Stimulated activated CD8-positive, alpha-beta memory T cell treated with anti-CD3 and anti-CD28 coated beads, Interleukin-7, amount 100 ng/mL, for 24 hours (primary cell): ENCODE data around the gene OPTC.
"Not testable (repeated sequence)": the region's sequence is repeated elsewhere in the genome, so short reads cannot be mapped to it uniquely, and the experiment has no call there.

Source experiments
- DNase-seq: peaks from one replicate; pipeline ENCODE4 v3.0.0-alpha.2; 2020; ENCODE audit warnings: low read depth

Gene OPTC, protein sequence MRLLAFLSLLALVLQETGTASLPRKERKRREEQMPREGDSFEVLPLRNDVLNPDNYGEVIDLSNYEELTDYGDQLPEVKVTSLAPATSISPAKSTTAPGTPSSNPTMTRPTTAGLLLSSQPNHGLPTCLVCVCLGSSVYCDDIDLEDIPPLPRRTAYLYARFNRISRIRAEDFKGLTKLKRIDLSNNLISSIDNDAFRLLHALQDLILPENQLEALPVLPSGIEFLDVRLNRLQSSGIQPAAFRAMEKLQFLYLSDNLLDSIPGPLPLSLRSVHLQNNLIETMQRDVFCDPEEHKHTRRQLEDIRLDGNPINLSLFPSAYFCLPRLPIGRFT

GRCh38 chr1:203493901-203494300 is at the start of gene OPTC:
TSS of gene OPTC (plus strand) at chr1:203494153. CDS start at chr1:203496006, 1,853 bp downstream.
- DNase-seq: no peak

DNA sequence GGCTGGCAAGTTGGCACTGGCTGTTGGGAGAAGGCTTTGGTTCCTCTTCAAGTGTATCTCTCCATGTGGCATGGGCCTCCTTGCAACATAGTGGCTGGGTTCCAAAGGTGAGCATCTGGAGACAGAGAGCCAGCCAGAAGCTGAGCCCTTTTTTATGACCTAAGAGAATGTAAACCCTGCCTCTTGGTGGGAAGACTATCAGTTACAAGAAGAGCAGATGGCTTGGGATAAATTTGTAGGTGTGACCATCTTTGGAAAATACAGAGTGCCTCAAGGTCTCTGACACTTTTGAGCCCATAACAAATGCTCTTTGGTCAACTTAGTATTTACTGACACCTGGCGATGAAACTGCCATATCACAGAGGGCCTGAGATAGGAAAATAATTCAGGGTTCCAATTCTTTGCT is 49.8 kb upstream of the OPTC start:
- no peak for DNase-seq

GRCh38 chr1:203447151-203447550 is 46.8 kb upstream of the OPTC start:
- DNase-seq: no peak

DNA sequence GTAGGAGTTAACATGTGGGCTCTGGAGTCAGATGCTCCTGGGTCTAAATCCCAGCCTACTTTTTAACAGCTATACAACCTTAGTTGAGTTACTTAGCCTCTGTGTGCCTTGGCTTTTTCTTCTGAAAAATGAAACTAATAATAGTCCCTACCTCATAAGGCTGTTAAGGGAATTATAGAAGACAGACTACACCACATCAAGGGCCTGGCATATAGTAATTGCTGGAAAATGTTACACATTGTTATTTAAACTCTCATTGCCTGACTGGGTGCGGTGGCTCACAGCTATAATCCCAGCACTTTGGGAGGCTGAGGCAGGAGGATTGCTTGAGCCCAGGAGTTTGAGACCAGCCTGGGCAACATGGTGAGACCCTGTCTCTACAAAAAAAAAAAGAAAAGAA is 46.4 kb upstream of the OPTC start:
- not testable (repeated sequence) for DNase-seq

DNA sequence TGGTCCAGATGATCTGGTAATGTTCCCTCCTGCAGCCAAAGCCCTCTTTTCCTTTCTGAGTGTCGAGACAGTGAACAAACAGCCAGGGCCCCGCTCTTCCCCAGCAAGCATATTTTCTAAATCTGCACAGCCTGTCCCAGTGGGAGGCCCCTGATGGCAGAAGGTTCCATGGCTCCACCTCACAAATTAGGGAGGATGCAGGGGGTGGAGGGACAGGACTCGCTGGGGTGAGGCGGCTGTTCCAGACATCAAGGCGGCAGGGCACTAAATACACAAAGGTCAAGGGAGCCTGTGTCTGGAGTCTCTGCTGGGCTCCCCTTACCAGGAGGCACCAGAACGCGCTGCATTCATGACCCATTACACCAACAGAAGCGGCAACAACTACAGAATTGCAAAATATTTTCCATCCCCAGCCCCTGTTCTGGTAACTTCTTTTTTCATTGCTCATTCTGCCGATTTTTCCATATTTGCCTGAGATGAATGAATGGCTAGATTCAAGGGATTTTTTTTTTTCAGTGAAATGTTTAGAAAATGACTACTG is 45.4 kb upstream of the OPTC start:
- no peak for DNase-seq

DNA sequence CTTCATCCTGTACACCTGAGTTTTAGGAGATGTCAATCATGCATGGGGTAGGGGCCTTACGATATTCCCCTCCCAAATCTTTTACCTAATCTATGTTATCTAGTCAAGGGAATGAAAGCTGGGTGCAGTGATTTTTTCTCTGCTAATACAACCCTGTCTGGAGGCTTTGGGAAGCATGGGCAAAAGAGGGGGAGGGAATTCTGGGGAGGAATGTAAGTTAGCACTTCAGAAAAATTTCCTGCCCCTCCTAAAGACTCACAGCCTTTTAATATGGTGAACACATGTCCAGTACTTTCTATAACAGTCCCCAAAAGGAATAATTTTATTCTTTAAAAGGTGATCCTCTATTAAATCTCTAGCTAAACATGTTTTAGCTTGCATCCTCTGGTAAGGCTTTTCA is 44.0 kb upstream of the OPTC start:
- DNase-seq: no peak

- no peak for DNase-seq
These were observed 43.3 kb upstream of the OPTC start for GRCh38 chr1:203450479-203451149.

- no peak for DNase-seq
These were observed 41.8 kb upstream of the OPTC start for GRCh38 chr1:203451836-203452784.

- DNase-seq: no peak
These were observed 40.9 kb upstream of the OPTC start for GRCh38 chr1:203453016-203453415.

DNA sequence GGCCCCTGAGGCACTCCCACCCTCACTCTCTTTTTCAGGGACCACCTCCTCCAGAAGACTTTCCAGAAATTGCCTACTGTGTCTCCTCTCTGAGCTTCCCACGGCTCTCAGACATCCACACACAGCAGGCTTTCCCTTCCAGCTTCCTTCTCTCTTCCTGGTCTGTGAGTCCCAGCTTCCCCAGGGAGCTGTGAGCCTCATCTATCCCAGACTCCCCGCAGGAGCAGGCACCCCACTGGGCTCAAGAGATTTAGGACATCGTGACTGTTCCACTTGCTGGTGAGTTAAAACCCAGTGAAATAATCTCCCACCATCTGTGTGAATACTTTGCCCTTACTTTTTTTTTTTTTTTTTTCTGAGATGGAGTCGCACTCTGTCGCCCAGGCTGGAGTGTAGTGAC is 40.3 kb upstream of the OPTC start:
- DNase-seq: no peak

DNA sequence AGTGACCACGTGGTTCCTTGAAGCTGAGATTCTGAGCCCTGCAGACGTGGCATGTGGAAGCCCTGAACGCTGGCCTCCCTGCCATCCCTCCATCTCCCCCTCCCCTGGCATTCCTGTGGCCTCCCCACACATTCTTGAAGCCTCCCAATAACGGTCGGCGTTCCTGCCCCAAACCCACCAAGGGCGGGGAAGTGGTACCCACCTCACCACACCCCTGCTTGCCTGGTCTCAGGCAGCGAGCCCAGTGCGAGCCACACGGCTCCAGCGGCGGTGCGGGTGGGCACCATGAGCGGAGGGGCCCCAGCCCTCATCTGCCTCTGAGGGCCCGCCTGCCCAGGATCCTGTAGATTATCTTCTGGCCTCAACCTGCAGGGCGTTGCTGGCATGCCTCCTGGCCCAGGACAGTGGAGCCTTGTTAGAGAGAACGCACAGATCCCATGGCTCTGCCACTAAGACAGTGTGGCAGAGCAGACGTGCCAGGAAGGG is 38.9 kb upstream of the OPTC start:
- no peak for DNase-seq

- DNase-seq: no peak
These were observed 38.2 kb upstream of the OPTC start for GRCh38 chr1:203455706-203456105.

DNA sequence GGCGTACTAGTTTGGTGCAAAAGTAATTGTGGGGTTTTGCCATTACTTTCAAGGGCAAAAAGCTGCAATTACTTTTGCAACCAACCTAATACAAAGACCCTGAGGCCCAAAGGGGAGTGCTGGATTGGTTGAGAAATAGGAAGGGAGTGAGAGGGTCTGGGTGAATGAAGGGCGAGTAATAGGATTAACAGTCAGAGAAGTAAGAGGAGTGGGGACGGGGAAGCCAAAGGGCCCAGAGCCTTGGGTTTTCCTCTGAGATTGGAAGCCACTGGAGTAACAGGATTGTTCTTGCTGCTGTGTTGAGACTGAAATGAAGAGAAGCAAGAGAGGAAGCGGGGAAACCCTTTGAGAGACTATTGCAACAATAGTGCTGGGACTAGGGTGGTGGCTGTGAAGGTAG is 37.4 kb upstream of the OPTC start:
- DNase-seq: no peak

DNA sequence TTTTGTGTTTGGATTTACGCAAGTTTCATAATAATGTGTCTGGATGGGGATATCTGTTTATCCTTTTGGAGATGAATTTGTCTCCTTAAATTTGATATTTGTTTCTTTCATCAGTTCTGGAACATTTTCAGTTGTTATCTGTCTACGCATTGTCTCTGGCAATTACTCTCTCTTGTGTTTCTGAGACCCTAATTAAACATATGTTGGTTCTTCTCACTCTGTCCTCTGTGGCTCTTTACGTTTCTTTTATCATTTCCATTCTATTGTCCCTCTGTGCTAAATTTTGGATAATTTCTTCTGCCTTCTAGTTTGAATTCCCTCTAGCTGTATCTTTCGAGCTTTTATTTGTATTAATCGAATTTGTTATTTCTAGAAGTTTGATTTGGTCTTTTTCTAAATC is 35.9 kb upstream of the OPTC start:
- DNase-seq: no peak

DNA sequence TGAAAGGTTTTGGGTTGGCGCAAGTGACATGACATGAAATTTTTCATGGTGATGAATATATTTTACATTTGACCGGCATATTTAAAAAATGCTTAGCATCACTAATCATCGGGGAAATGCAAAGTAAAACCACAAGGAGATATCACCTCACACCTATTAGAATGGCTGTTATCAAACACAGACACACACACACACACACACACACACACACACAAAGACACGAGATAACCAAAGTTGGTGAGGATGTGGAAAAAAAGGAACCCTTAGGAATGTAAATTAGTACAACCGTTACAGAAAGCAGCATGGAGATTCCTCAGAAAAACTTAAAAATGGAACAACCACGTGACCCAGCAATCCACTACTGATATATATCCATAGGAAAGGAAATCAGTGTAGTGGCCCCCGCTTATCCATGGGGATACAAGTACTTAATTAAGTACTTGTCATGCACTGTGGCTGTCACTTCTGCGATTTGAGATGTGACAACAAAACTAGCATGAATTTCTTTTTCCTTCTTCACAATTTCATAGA is 34.2 kb upstream of the OPTC start:
- DNase-seq: no peak

DNA sequence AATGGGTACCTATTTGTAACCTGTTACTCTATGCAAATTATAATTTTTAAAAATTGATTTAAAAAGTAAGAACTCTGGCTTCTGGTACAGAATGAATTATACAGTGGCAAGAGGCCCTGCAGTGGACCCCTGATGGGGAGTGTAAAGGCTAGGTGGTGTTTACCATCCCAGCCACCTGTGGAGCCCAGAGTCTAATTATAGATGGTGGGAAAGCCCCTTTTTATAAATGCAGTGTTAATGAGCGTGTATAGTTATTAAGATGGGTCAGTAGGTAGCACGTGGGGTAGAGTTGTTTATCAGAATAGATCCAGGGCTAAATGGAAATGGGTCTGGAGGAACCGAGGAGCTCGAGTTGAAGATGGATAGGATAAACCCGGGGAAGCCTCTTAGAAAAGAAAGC is 32.2 kb upstream of the OPTC start:
- DNase-seq: no peak

DNA sequence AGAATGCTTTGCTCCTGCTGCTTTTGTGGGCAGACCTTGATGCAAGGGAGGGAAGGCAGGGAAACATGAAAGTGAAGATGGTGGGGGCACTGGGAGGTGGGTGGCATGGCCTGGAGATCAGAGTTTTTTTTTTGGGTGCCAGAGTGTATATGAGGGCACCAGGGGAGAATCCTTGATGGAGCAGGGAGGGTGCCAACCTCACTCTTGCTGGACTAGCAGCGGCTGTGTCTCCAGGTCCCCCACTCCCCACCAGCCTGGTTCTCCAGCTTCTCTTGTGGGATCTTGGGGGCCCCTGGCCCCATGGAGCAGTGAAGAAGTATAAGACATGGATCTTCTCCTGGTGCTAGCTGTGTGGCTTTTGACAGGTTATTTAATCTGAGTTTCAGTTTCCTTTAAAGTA is 31.8 kb upstream of the OPTC start:
- DNase-seq: no peak

GRCh38 chr1:203462878-203463277 is 31.1 kb upstream of the OPTC start:
- no peak for DNase-seq

DNA sequence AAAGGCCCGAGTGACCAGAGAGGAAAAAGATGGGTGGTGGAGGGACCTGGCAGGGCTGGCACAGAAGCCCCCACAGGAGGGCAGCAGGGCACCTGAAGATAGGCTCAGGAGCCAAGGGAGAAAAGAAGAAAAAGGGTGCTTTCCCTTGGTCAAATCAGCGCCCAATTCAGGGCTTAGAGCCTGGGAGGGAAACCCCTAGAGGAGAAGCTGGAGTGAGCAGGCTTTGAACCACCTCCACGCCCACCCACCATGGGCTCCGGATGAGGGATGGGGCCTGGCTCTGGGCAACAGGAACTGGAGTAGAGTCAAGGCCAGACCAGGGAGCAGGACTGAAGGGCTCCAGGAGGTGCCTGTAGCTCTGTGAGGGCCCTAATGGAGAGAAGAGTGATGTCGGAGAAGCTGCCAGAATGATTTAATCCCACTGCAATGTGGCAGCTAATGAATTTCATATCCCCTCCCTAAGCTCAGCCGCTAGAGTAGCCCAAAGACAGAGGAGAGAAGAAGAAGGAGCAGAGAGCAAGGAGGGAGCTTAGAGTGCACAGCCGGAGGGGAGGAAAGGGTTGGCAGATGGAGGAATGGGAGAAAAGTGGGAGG is 30.4 kb upstream of the OPTC start:
- DNase-seq: no peak

DNA sequence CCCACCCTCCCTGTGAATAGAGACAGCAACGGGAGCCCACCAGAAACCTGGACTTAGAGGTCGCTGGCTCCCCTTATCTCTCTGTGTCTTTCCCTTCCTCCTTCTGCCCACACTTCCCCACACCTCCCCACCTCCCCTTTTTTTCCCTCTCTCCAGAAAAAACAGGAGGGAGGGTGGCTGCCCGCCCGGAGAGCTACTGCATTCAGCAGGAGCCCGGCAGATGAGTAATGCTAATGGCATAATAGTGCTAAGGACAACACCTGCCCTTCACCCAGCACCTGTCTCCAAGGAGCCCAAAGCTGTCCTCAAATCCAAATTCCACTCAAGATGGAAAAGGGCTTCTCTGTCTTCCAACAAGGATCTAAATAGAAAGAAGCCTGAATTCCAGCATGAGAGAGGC is 29.7 kb upstream of the OPTC start:
- no peak for DNase-seq

- DNase-seq: no peak
These were observed 29.2 kb upstream of the OPTC start for GRCh38 chr1:203464743-203465142.
